Esophagus squamous epithelium (tissue), 4 donors: Measurements from ENCODE around the gene SPATS2.

Experiments used
- CTCF ChIP-seq, 6 experiments: fragments of 450-650 bp in 4 of 6; fragments of 200-600 bp in 2 of 6; sonication (generic) in 2 of 6; IDR thresholded peaks; one replicate each; pipeline ENCODE4 v1.5.1; 2016 to 2019; ENCODE audit warnings: antibody characterized with exemption in 6 of 6, mild to moderate bottlenecking in 4 of 6, moderate library complexity in 4 of 6
- POLR2A ChIP-seq, 4 donors: fragments of 450-650 bp; IDR thresholded peaks; one replicate each; pipeline ENCODE4 v1.6.1; 2017; ENCODE audit warnings: antibody characterized with exemption in 4 of 4, mild to moderate bottlenecking in 4 of 4, moderate library complexity in 3 of 4

- TF ChIP-seq CTCF (IDR thresholded peaks at IDR 0.05) (no peak), POLR2A (IDR thresholded peaks at IDR 0.05) (no peak)
Observed at GRCh38 chr12:49542592-49543160, 175.4 kb downstream of the SPATS2 start.
